Activated naive CD8-positive, alpha-beta T cell treated with anti-CD3 and anti-CD28 coated beads for 36 hours (primary cell): ENCODE measurements around the gene SLFNL1. TPM values are rescaled to one million over a fixed set of nuclear protein-coding genes. Genes with fewer than 3 reads are reported as not detected.

Experiments used
- DNase-seq: peaks from one replicate; pipeline ENCODE4 v3.0.0; 2021
- H3K27ac Mint-ChIP-seq: one replicate; pipeline ENCODE4 v1.8.0; 2022; ENCODE audit warnings: mild to moderate bottlenecking, moderate library complexity, mixed read lengths
- H3K27me3 Mint-ChIP-seq: one replicate; pipeline ENCODE4 v1.8.0; 2022; ENCODE audit warnings: mild to moderate bottlenecking, mixed read lengths
- H3K36me3 Mint-ChIP-seq: one replicate; pipeline ENCODE4 v1.8.0; 2021; ENCODE audit warnings: mild to moderate bottlenecking, mixed read lengths
- H3K4me1 Mint-ChIP-seq: one replicate; pipeline ENCODE4 v1.8.0; 2021; ENCODE audit warnings: mixed read lengths
- H3K4me3 Mint-ChIP-seq: one replicate; pipeline ENCODE4 v1.8.0; 2022; ENCODE audit warnings: mild to moderate bottlenecking, moderate library complexity, mixed read lengths
- H3K9me3 Mint-ChIP-seq: one replicate; pipeline ENCODE4 v1.8.0; 2022; ENCODE audit warnings: mixed read lengths
- total RNA-seq, 2 experiments: library from RNA; stranded (reverse); gene quantifications; one replicate each; pipeline ENCODE4 v1.2.3, GENCODE V29; 2021

Gene SLFNL1
- total RNA-seq, 2 experiments from 2014 or later: 0.08 TPM

- no peaks in the 10 kb centered on the region for H3K27me3 Mint-ChIP-seq
- H3K9me3 Mint-ChIP-seq: no peaks in the 10 kb centered on the region
- no peak for DNase-seq
- H3K36me3 Mint-ChIP-seq: peaks cover 23% of the 10 kb centered on the region
- H3K4me1 Mint-ChIP-seq: peaks cover 4% of the 10 kb centered on the region
- no peak overlapping the region for H3K4me3 Mint-ChIP-seq
- H3K27ac Mint-ChIP-seq: no peak overlapping the region
Measured at GRCh38 chr1:41028034-41028642, 6.6 kb upstream of the SLFNL1 start.

- H3K27ac Mint-ChIP-seq: no peak overlapping the region
- H3K4me1 Mint-ChIP-seq: peaks cover 4% of the 10 kb centered on the region
- peaks cover 18% of the 10 kb centered on the region for H3K36me3 Mint-ChIP-seq
- no peaks in the 10 kb centered on the region for H3K9me3 Mint-ChIP-seq
- H3K27me3 Mint-ChIP-seq: no peaks in the 10 kb centered on the region
- DNase-seq: no peak
- H3K4me3 Mint-ChIP-seq: no peak overlapping the region
Measured at GRCh38 chr1:41025979-41026819, 4.7 kb upstream of the SLFNL1 start.

GRCh38 chr1:41024953-41025352 is 3.4 kb upstream of the SLFNL1 start:
- Mint-ChIP-seq H3K36me3 (peaks cover 14% of the 10 kb centered on the region), H3K27me3 (no peaks in the 10 kb centered on the region), H3K27ac (no peak overlapping the region), H3K4me1 (peaks cover 4% of the 10 kb centered on the region), H3K4me3 (no peak overlapping the region), H3K9me3 (no peaks in the 10 kb centered on the region)
- no peak for DNase-seq

GRCh38 chr1:41023279-41023990 is 1.9 kb upstream of the SLFNL1 start:
- peaks cover 16% of the 10 kb centered on the region for H3K36me3 Mint-ChIP-seq
- peak overlapping the region; percentile 26 for H3K27ac Mint-ChIP-seq
- H3K9me3 Mint-ChIP-seq: no peaks in the 10 kb centered on the region

GRCh38 chr1:41022424-41022823 is 899 bp upstream of the SLFNL1 start:
- no peak for DNase-seq
- Mint-ChIP-seq H3K27me3 (no peaks in the 10 kb centered on the region), H3K9me3 (no peaks in the 10 kb centered on the region), H3K4me3 (no peak overlapping the region), H3K27ac (no peak overlapping the region), H3K36me3 (peaks cover 14% of the 10 kb centered on the region), H3K4me1 (peaks cover 4% of the 10 kb centered on the region)

More at GRCh38 chr1:41023279-41023990, 1.9 kb upstream of the SLFNL1 start:
- Mint-ChIP-seq H3K4me1 (peaks cover 4% of the 10 kb centered on the region), H3K27me3 (no peaks in the 10 kb centered on the region), H3K4me3 (no peak overlapping the region)
- no peak for DNase-seq

- no peak overlapping the region for H3K4me3 Mint-ChIP-seq
- H3K27me3 Mint-ChIP-seq: no peaks in the 10 kb centered on the region
- peaks cover 4% of the 10 kb centered on the region for H3K4me1 Mint-ChIP-seq
- H3K27ac Mint-ChIP-seq: no peak overlapping the region
- H3K9me3 Mint-ChIP-seq: no peaks in the 10 kb centered on the region
- no peak for DNase-seq
- H3K36me3 Mint-ChIP-seq: peaks cover 13% of the 10 kb centered on the region
Measured at GRCh38 chr1:41020654-41021053, 871 bp downstream of the SLFNL1 start.

GRCh38 chr1:41020109-41020576 is 1.4 kb downstream of the SLFNL1 start:
- no peak for DNase-seq
- Mint-ChIP-seq H3K36me3 (peaks cover 13% of the 10 kb centered on the region), H3K27me3 (no peaks in the 10 kb centered on the region), H3K9me3 (no peaks in the 10 kb centered on the region), H3K27ac (no peak overlapping the region), H3K4me1 (peaks cover 4% of the 10 kb centered on the region), H3K4me3 (no peak overlapping the region)

- H3K9me3 Mint-ChIP-seq: no peaks in the 10 kb centered on the region
- H3K27ac Mint-ChIP-seq: peak overlapping the region; percentile 68
- H3K4me3 Mint-ChIP-seq: no peak overlapping the region
- no peaks in the 10 kb centered on the region for H3K27me3 Mint-ChIP-seq
- H3K4me1 Mint-ChIP-seq: peaks cover 4% of the 10 kb centered on the region
- DNase-seq: no peak
- H3K36me3 Mint-ChIP-seq: peaks cover 16% of the 10 kb centered on the region
Measured at GRCh38 chr1:41019353-41019745, 2.2 kb downstream of the SLFNL1 start.

GRCh38 chr1:41018018-41018410 is 3.5 kb downstream of the SLFNL1 start:
- no peak overlapping the region for H3K4me3 Mint-ChIP-seq

GRCh38 chr1:41017141-41018017 is 4.1 kb downstream of the SLFNL1 start:
- Mint-ChIP-seq H3K27ac (no peak overlapping the region), H3K4me1 (peaks cover 7% of the 10 kb centered on the region), H3K4me3 (no peak overlapping the region), H3K36me3 (peaks cover 26% of the 10 kb centered on the region), H3K27me3 (no peaks in the 10 kb centered on the region), H3K9me3 (no peaks in the 10 kb centered on the region)
- DNase-seq: no peak

More at GRCh38 chr1:41018018-41018410, 3.5 kb downstream of the SLFNL1 start:
- H3K4me1 Mint-ChIP-seq: peaks cover 6% of the 10 kb centered on the region
- DNase-seq: no peak
- H3K9me3 Mint-ChIP-seq: no peaks in the 10 kb centered on the region
- H3K27me3 Mint-ChIP-seq: no peaks in the 10 kb centered on the region
- peaks cover 22% of the 10 kb centered on the region for H3K36me3 Mint-ChIP-seq
- H3K27ac Mint-ChIP-seq: no peak overlapping the region

GRCh38 chr1:41015897-41016470 is 5.5 kb downstream of the SLFNL1 start:
- Mint-ChIP-seq H3K27ac (peak overlapping the region; percentile 14), H3K4me1 (peaks cover 7% of the 10 kb centered on the region), H3K4me3 (no peak overlapping the region), H3K27me3 (no peaks in the 10 kb centered on the region), H3K36me3 (peaks cover 36% of the 10 kb centered on the region), H3K9me3 (no peaks in the 10 kb centered on the region)
- DNase-seq: no peak

- Mint-ChIP-seq H3K27ac (no peak overlapping the region), H3K9me3 (no peaks in the 10 kb centered on the region), H3K4me3 (no peak overlapping the region)
Measured at GRCh38 chr1:41015281-41015896, 6.1 kb downstream of the SLFNL1 start.

GRCh38 chr1:41014871-41015270 is 6.7 kb downstream of the SLFNL1 start:
- no peaks in the 10 kb centered on the region for H3K9me3 Mint-ChIP-seq
- no peaks in the 10 kb centered on the region for H3K27me3 Mint-ChIP-seq
- no peak overlapping the region for H3K4me3 Mint-ChIP-seq
- peaks cover 7% of the 10 kb centered on the region for H3K4me1 Mint-ChIP-seq
- H3K36me3 Mint-ChIP-seq: peaks cover 44% of the 10 kb centered on the region
- H3K27ac Mint-ChIP-seq: peak overlapping the region; percentile 22
- no peak for DNase-seq

More at GRCh38 chr1:41015281-41015896, 6.1 kb downstream of the SLFNL1 start:
- H3K27me3 Mint-ChIP-seq: no peaks in the 10 kb centered on the region
- no peak for DNase-seq
- peaks cover 7% of the 10 kb centered on the region for H3K4me1 Mint-ChIP-seq
- H3K36me3 Mint-ChIP-seq: peaks cover 41% of the 10 kb centered on the region

GRCh38 chr1:41013796-41014195 is 7.7 kb downstream of the SLFNL1 start:
- H3K4me1 Mint-ChIP-seq: peaks cover 7% of the 10 kb centered on the region
- H3K9me3 Mint-ChIP-seq: no peaks in the 10 kb centered on the region
- H3K27me3 Mint-ChIP-seq: no peaks in the 10 kb centered on the region
- no peak overlapping the region for H3K4me3 Mint-ChIP-seq
- H3K36me3 Mint-ChIP-seq: peaks cover 41% of the 10 kb centered on the region
- DNase-seq: no peak
- H3K27ac Mint-ChIP-seq: peak overlapping the region; percentile 54
